HL-60 (cell line): ENCODE results near the gene COX4I1.

Experiments used
- DNase-seq, 2 experiments: peaks; one replicate each; pipeline ENCODE4 v3.0.0-alpha.2; 2010 to 2020; ENCODE audit warnings: low read depth in 1 of 2, low spot score in 1 of 2
- H3K27ac ChIP-seq: fragments of 250-450 bp; sonication (Bioruptor Pico); replicated peaks from 2 replicates; pipeline ENCODE4 v1.5.1; 2020; ENCODE audit warnings: mild to moderate bottlenecking, moderate library complexity
- H3K27me3 ChIP-seq: fragments of 250-450 bp; sonication (Bioruptor Pico); 2 replicates; pipeline ENCODE4 v1.5.1; 2021; ENCODE audit warnings: mild to moderate bottlenecking, moderate library complexity; ENCODE audit not compliant: insufficient read depth, poor library complexity, severe bottlenecking
- H3K4me3 ChIP-seq: replicated peaks from 2 replicates; pipeline ENCODE4 v1.5.1; 2011; ENCODE audit warnings: mild to moderate bottlenecking, control low read depth, low read length; ENCODE audit not compliant: insufficient read depth
- GABPA ChIP-seq: IDR thresholded peaks from 2 replicates; pipeline ENCODE4 v1.6.1; 2012; ENCODE audit warnings: low read depth
- POLR2AphosphoS5 ChIP-seq: IDR thresholded peaks from 2 replicates; pipeline ENCODE4 v1.6.1; 2012; ENCODE audit warnings: low read depth
- SPI1 ChIP-seq: IDR thresholded peaks from 2 replicates; pipeline ENCODE4 v1.6.1; 2012; ENCODE audit warnings: low read depth, mild to moderate bottlenecking, borderline replicate concordance
- TF ChIP-seq, protein P1 (sequence below): IDR thresholded peaks from one replicate; pipeline ENCODE4 v1.5.1; 2011; ENCODE audit warnings: low read length, control low read depth, inconsistent platforms; ENCODE audit not compliant: insufficient read depth
- TF ChIP-seq, protein P2 (sequence below): IDR thresholded peaks from 2 replicates; pipeline ENCODE4 v1.6.1; 2012; ENCODE audit warnings: low read depth; ENCODE audit not compliant: insufficient replicate concordance

COX4I1 gene

GRCh38 chr16:85847036-85847435 is 47.5 kb downstream of the COX4I1 start:
- Histone ChIP-seq H3K4me3 (no peak overlapping the region), H3K27ac (no peak overlapping the region), H3K27me3 (no peaks in the 10 kb centered on the region)
- no peak for TF ChIP-seq GABPA
- no peak for TF ChIP-seq SPI1
- no peak for TF ChIP-seq POLR2AphosphoS5
- TF ChIP-seq, protein P1, sequence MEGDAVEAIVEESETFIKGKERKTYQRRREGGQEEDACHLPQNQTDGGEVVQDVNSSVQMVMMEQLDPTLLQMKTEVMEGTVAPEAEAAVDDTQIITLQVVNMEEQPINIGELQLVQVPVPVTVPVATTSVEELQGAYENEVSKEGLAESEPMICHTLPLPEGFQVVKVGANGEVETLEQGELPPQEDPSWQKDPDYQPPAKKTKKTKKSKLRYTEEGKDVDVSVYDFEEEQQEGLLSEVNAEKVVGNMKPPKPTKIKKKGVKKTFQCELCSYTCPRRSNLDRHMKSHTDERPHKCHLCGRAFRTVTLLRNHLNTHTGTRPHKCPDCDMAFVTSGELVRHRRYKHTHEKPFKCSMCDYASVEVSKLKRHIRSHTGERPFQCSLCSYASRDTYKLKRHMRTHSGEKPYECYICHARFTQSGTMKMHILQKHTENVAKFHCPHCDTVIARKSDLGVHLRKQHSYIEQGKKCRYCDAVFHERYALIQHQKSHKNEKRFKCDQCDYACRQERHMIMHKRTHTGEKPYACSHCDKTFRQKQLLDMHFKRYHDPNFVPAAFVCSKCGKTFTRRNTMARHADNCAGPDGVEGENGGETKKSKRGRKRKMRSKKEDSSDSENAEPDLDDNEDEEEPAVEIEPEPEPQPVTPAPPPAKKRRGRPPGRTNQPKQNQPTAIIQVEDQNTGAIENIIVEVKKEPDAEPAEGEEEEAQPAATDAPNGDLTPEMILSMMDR = no peak
- TF ChIP-seq, protein P2, sequence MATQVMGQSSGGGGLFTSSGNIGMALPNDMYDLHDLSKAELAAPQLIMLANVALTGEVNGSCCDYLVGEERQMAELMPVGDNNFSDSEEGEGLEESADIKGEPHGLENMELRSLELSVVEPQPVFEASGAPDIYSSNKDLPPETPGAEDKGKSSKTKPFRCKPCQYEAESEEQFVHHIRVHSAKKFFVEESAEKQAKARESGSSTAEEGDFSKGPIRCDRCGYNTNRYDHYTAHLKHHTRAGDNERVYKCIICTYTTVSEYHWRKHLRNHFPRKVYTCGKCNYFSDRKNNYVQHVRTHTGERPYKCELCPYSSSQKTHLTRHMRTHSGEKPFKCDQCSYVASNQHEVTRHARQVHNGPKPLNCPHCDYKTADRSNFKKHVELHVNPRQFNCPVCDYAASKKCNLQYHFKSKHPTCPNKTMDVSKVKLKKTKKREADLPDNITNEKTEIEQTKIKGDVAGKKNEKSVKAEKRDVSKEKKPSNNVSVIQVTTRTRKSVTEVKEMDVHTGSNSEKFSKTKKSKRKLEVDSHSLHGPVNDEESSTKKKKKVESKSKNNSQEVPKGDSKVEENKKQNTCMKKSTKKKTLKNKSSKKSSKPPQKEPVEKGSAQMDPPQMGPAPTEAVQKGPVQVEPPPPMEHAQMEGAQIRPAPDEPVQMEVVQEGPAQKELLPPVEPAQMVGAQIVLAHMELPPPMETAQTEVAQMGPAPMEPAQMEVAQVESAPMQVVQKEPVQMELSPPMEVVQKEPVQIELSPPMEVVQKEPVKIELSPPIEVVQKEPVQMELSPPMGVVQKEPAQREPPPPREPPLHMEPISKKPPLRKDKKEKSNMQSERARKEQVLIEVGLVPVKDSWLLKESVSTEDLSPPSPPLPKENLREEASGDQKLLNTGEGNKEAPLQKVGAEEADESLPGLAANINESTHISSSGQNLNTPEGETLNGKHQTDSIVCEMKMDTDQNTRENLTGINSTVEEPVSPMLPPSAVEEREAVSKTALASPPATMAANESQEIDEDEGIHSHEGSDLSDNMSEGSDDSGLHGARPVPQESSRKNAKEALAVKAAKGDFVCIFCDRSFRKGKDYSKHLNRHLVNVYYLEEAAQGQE = no peak
- no peak for DNase-seq

DNA sequence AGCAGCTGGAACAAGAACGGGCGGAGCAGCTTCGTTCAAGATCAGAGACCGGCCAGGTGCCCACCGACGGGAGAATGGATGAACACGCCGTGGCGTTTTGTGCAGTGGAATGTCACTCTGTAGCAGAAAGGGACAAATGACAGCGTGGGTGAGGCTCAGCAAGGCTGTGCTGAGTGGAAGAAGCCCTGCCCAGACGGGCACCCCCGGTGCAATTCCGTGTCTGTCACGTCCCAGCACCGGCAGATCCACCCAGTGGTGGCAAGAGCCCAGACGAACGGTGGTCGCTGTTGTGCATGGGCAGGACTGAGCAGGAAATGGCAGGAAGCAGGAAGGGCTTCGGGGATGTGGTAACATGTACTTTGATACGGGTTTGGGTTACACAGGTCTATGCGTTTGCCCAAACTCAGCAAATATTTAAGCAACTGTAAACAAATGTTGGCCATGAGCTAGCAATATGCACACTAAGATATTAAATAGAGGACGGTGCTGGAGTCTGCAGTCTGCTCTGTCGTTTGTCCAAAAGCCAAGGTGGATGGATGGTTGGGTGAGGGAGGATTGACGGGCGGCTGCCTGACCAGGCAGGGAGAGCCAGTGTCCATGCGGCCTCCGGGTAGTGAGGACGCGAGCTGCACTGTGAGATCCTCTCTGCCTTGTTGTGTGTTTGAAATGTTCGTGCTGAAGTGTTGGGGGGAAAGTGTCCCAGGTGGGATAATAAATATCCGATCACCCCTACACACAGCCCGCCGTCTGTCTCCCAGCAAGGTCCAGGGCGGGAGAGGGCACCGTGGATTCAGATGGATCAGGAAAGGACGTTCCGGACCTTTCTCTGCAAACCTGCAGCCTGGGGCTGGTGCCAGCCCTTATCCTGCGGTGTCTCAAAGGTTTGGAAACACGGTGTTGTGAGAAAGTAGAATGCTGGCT is 48.4 kb downstream of the COX4I1 start:
- no peak overlapping the region for H3K27ac ChIP-seq

DNA sequence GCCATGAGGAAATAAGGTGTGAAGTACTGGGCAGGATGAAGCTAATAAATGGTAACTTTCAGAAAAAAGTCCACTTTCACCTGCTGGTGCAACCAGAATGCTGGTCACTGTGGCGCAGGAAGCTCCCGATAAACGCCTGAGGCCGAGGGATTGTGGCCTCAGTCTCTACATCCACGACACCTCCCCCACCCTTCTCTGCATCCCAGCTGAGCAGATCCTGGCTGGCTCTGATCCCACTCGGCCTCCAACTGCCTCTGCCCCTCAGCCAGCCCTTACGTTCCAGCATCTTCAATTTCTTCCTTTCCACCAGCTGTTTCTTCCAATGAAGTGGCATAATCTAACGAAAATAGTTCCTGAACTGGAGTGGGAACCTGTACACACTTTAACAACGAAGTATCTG is 49.5 kb downstream of the COX4I1 start:
- no peak for DNase-seq
- TF ChIP-seq SPI1 = no peak
- TF ChIP-seq, protein P2 = no peak
- TF ChIP-seq POLR2AphosphoS5 = no peak
- no peak for TF ChIP-seq GABPA
- TF ChIP-seq, protein P1 = no peak
- no peaks in the 10 kb centered on the region for H3K27me3 ChIP-seq
- no peak overlapping the region for H3K4me3 ChIP-seq
- no peak overlapping the region for H3K27ac ChIP-seq

More for the DNA sequence above, 48.4 kb downstream of the COX4I1 start:
- no peak for TF ChIP-seq SPI1
- no peak for TF ChIP-seq GABPA
- TF ChIP-seq, protein P2 = no peak
- TF ChIP-seq, protein P1 = no peak
- TF ChIP-seq POLR2AphosphoS5 = no peak
- Histone ChIP-seq H3K4me3 (no peak overlapping the region), H3K27me3 (no peaks in the 10 kb centered on the region)
- no peak for DNase-seq
